HepG2 (cell line): ENCODE data around the gene IGF2. TPM values are rescaled to one million over a fixed set of nuclear protein-coding genes. Genes with fewer than 3 reads are reported as not detected.

Source experiments
- ATAC-seq: fragments of 200-7000 bp; cut with Tn5 transposase; 3 replicates; pipeline ENCODE4 v1.9.1; 2020; ENCODE audit warnings: mild to moderate bottlenecking, moderate library complexity
- BruUV-seq: library from RNA; stranded (reverse); fragments of 400-500 nt; replicated peaks from 2 replicates; lab custom pipeline; 2021; lab: Mats Ljungman, UMichigan
- CTCF ChIA-PET: fragments of 300-600 bp; formaldehyde crosslinking; extraction: SDS; loops from one replicate; lab custom pipeline; 2021; ENCODE audit warnings: low total read pairs, inconsistent platforms, low intra/inter-chr PET ratio; lab: Yijun Ruan, JAX
- POLR2A ChIA-PET: fragments of 350-600 bp; sonication (Branson Sonifier 250); formaldehyde crosslinking; loops from one replicate; lab custom pipeline; 2020; ENCODE audit warnings: antibody characterized with exemption, inconsistent platforms; lab: Yijun Ruan, JAX
- DNase-seq: peaks from one replicate; pipeline ENCODE4 v3.0.0-alpha.2; 2015; ENCODE audit warnings: low spot score
- FAIRE-seq: peaks from 3 replicates; lab custom pipeline; 2011; peaks lifted over from hg19 to GRCh38; lab: Jason Lieb, UNC
- H2AFZ ChIP-seq: one replicate; pipeline ENCODE4 v1.6.1; 2011; ENCODE audit warnings: low read length, inconsistent platforms
- H3K27ac ChIP-seq: fragments of 300-600 bp; 3 replicates; pipeline ENCODE4 v1.8.0; 2011; ENCODE audit warnings: mixed run types, mild to moderate bottlenecking, mixed read lengths, low read length, inconsistent platforms; ENCODE audit not compliant: insufficient read depth; ENCODE audit errors: extremely low read length
- H3K27me3 ChIP-seq, 2 experiments: fragments of 200-600 bp in 1 of 2; 2 replicates in 1 of 2; 3 replicates in 1 of 2; pipeline versions ENCODE4 v1.6.0 to v1.8.0; 2011; ENCODE audit warnings: low read length in 2 of 2, mild to moderate bottlenecking in 2 of 2, moderate library complexity in 2 of 2, inconsistent platforms in 1 of 2; ENCODE audit not compliant: insufficient read depth in 2 of 2, control insufficient read depth in 1 of 2
- H3K36me3 ChIP-seq, 2 experiments: fragments of 200-600 bp in 1 of 2; replicated peaks in 1 of 2; 2 replicates in 1 of 2; 3 replicates in 1 of 2; pipeline versions ENCODE4 v1.5.1 to v1.8.0; 2011; ENCODE audit warnings: low read length in 2 of 2, inconsistent platforms in 1 of 2; ENCODE audit not compliant: insufficient read depth in 2 of 2, control insufficient read depth in 1 of 2
- H3K4me1 ChIP-seq: 2 replicates; pipeline ENCODE4 v1.5.1; 2012; ENCODE audit warnings: low read length, inconsistent platforms; ENCODE audit not compliant: insufficient read depth
- H3K4me2 ChIP-seq: 2 replicates; pipeline ENCODE4 v1.6.0; 2011; ENCODE audit warnings: low read depth, low read length, inconsistent platforms
- H3K4me3 ChIP-seq, 3 experiments: fragments of 200-600 bp in 1 of 3; sonication (generic), shearing (Covaris generic) in 1 of 3; replicated peaks in 1 of 3; 2 replicates each; pipeline ENCODE4 v1.5.1; 2011 to 2016; ENCODE audit warnings: low read length in 3 of 3, inconsistent platforms in 2 of 3, low read depth in 2 of 3, mild to moderate bottlenecking in 2 of 3, control low read depth in 1 of 3, mixed read lengths in 1 of 3; ENCODE audit not compliant: insufficient read depth in 1 of 3
- H3K79me2 ChIP-seq: one replicate; pipeline ENCODE4 v1.6.1; 2011; ENCODE audit warnings: low read length, inconsistent platforms; ENCODE audit not compliant: insufficient read depth
- H3K9ac ChIP-seq: 2 replicates; pipeline ENCODE4 v1.6.0; 2011; ENCODE audit warnings: mild to moderate bottlenecking, low read depth, low read length, inconsistent platforms; ENCODE audit not compliant: insufficient read depth
- H3K9me3 ChIP-seq: 2 replicates; pipeline ENCODE4 v1.5.1; 2012; ENCODE audit warnings: mild to moderate bottlenecking, low read length
- H4K20me1 ChIP-seq: 2 replicates; pipeline ENCODE4 v1.6.0; 2011; ENCODE audit warnings: inconsistent platforms, mild to moderate bottlenecking, low read length, moderate library complexity; ENCODE audit not compliant: insufficient read depth
- ATM ChIP-seq: fragments of 450-650 bp; IDR thresholded peaks from 2 replicates; pipeline ENCODE4 v1.7.1; 2017; ENCODE audit warnings: mild to moderate bottlenecking, borderline replicate concordance
- CAMTA2 ChIP-seq: sonication (generic); formaldehyde crosslinking; IDR thresholded peaks from 2 replicates; pipeline ENCODE4 v1.4.0; 2020; ENCODE audit warnings: mild to moderate bottlenecking, missing genetic modification reagents, borderline replicate concordance
- MIER2 ChIP-seq: IDR thresholded peaks from 2 replicates; pipeline ENCODE4 v1.6.1; 2016; ENCODE audit warnings: missing biosample characterization, missing genetic modification reagents
- MTF2 ChIP-seq: sonication (generic); formaldehyde crosslinking; IDR thresholded peaks from 2 replicates; pipeline ENCODE4 v1.5.0; 2020; ENCODE audit warnings: missing genetic modification reagents, borderline replicate concordance
- NCOA1 ChIP-seq: sonication (generic); formaldehyde crosslinking; IDR thresholded peaks from 2 replicates; pipeline ENCODE4 v1.9.0; 2021; ENCODE audit warnings: missing genetic modification reagents
- RNF219 ChIP-seq: sonication (generic); formaldehyde crosslinking; IDR thresholded peaks from 2 replicates; pipeline ENCODE4 v1.5.0; 2020; ENCODE audit warnings: mild to moderate bottlenecking, missing genetic modification reagents
- ZBTB14 ChIP-seq: sonication (generic); formaldehyde crosslinking; IDR thresholded peaks from 2 replicates; pipeline ENCODE4 v1.4.0; 2020; ENCODE audit warnings: missing genetic modification reagents
- ZBTB7A ChIP-seq: sonication (generic); formaldehyde crosslinking; IDR thresholded peaks from 2 replicates; pipeline ENCODE4 v1.8.0; 2022; ENCODE audit warnings: mild to moderate bottlenecking, missing genetic modification reagents
- ZFP1 ChIP-seq: IDR thresholded peaks from 2 replicates; pipeline ENCODE4 v1.6.1; 2016
- ZNF263 ChIP-seq: sonication (generic); formaldehyde crosslinking; IDR thresholded peaks from 2 replicates; pipeline ENCODE4 v1.4.0; 2020; ENCODE audit warnings: missing genetic modification reagents
- ZNF331 ChIP-seq: sonication (generic); formaldehyde crosslinking; IDR thresholded peaks from 2 replicates; pipeline ENCODE4 v1.4.0; 2020; ENCODE audit warnings: missing genetic modification reagents
- ZNF430 ChIP-seq: sonication (generic); formaldehyde crosslinking; IDR thresholded peaks from 2 replicates; pipeline ENCODE4 v1.9.0; 2021; ENCODE audit warnings: mild to moderate bottlenecking, missing genetic modification reagents
- ZNF501 ChIP-seq: sonication (generic); formaldehyde crosslinking; IDR thresholded peaks from 2 replicates; pipeline ENCODE4 v1.5.1; 2020; ENCODE audit warnings: mild to moderate bottlenecking, moderate library complexity, missing genetic modification reagents
- ZNF660 ChIP-seq: sonication (generic); formaldehyde crosslinking; IDR thresholded peaks from 2 replicates; pipeline ENCODE4 v1.5.1; 2020; ENCODE audit warnings: mild to moderate bottlenecking, low read depth, missing genetic modification reagents, borderline replicate concordance
- ZNF687 ChIP-seq: sonication (generic); formaldehyde crosslinking; IDR thresholded peaks from 2 replicates; pipeline ENCODE4 v1.5.1; 2020; ENCODE audit warnings: mild to moderate bottlenecking, missing genetic modification reagents, moderate library complexity
- WGBS: methylation state at CpG from one replicate; pipeline ENCODE4 v1.1.6; 2017; ENCODE audit warnings: low lambda C conversion rate; 5-methylcytosine and 5-hydroxymethylcytosine counted together
- in situ Hi-C: cut with HindIII; loops from 2 replicates; pipeline ENCODE4 v1.10.0; 2017; ENCODE audit warnings: low pct_unique_long_range_greater_than_20kb; ENCODE audit not compliant: extremely low pct_ligation_motif_present
- intact Hi-C: fragments of 100-400 bp; cut with micrococcal nuclease; formaldehyde crosslinking; loops from one replicate; pipeline ENCODE4 v1.10.0; 2022; ENCODE audit not compliant: unreplicated experiment
- polyA plus RNA-seq, 8 experiments: library from polyadenylated mRNA; depleted of rRNA in 3 of 8; stranded (reverse) in 7 of 8; unstranded in 1 of 8; fragments of >200 nt; fragmentation: Illumina TruSeq in 4 of 8; extraction: Trizol in 4 of 8; gene quantifications; 2 replicates each; pipeline versions ENCODE4 v1.2.1 to v1.2.3, GENCODE V29; 2011 to 2016; ENCODE audit warnings: low read depth in 4 of 8, missing spikeins in 1 of 8, mixed read lengths in 1 of 8; ENCODE audit not compliant: insufficient read depth in 1 of 8
- total RNA-seq, 5 experiments: library from RNA; depleted of rRNA; stranded (reverse); fragments of >200 nt; fragmentation: Illumina TruSeq; extraction: Trizol; gene quantifications; 2 replicates each; pipeline ENCODE4 v1.2.3, GENCODE V29; 2016; ENCODE audit warnings: low read depth in 1 of 5

IGF2 gene
- total and polyA plus RNA-seq, 2 of the 13 experiments (the other 11 are each of a cell fraction or from before 2014, with no cell fraction given) = 79.1 to 254 TPM

- TF ChIP-seq ZNF687 (CRISPR knock-in tag) (peak; percentile 23), NCOA1 (0 out of 2 replicates have a peak, but pooled peaks have one; percentile 44), MTF2 (0 out of 2 replicates have a peak, but pooled peaks have one; percentile 76), MIER2 (no peak), ZNF263 (CRISPR knock-in tag) (0 out of 2 replicates have a peak, but pooled peaks have one; percentile 4)
Observed at GRCh38 chr11:2097998-2098690, 41.0 kb downstream of the IGF2 start (continued).

GRCh38 chr11:2097356-2097997 lies 41.7 kb downstream of the IGF2 start:
- Histone ChIP-seq H3K27ac (peak overlapping the region; percentile 80), H3K9me3 (no peaks in the 10 kb centered on the region), H3K4me2 (peak overlapping the region; percentile 82), H3K36me3 (no peaks in the 10 kb centered on the region), H4K20me1 (no peaks in the 10 kb centered on the region), H3K27me3 (peaks cover under 1 to 1% of the 10 kb centered on the region in 2 experiments; a peak in 3 of 5 replicates), H2AFZ (no peak overlapping the region), H3K79me2 (no peaks in the 10 kb centered on the region), H3K4me3 (peak overlapping the region; percentile 46 to 70 (median 61)), H3K9ac (peak overlapping the region; percentile 56), H3K4me1 (peaks cover 67% of the 10 kb centered on the region)
- FAIRE-seq (peak; percentile 86), ATAC-seq (peak; percentile 92), DNase-seq (peak; percentile 90)
- in situ Hi-C loops = no loop called here
- intact Hi-C loops = no loop called here
- WGBS = 2% methylated on average over 9 of the region's 28 CpGs
- ChIA-PET CTCF (no interaction called here), POLR2A (interaction anchor here (0.8 to 2.5 kb wide), 16 partner anchors 8 to 148 kb away, joined by 3 to 43 read pairs (median 3); partner anchors contain the start of gene IGF2)
- BruUV-seq = no TSS peak
- TF ChIP-seq ZBTB7A (peak; percentile 23), ZNF331 (CRISPR knock-in tag) (peak; percentile 77; the same call in 1 of the 2 replicates), ZFP1 (CRISPR knock-in tag) (no peak), ZNF430 (CRISPR knock-in tag) (peak; percentile 73; the same call in 1 of the 2 replicates), ZNF660 (CRISPR knock-in tag) (no peak), ZBTB14 (CRISPR knock-in tag) (no peak), ATM (no peak), RNF219 (CRISPR knock-in tag) (no peak), CAMTA2 (CRISPR knock-in tag) (no peak), ZNF501 (CRISPR knock-in tag) (0 out of 2 replicates have a peak, but pooled peaks have one; percentile 41)
